Tibial nerve (tissue), 4 donors: Measurements from ENCODE around the gene ZCCHC14. TPM values are rescaled to one million over a fixed set of nuclear protein-coding genes. Genes with fewer than 3 reads are reported as not detected.

Experiments
- DNase-seq, 2 donors: peaks; one replicate each; pipeline ENCODE4 v3.0.0-alpha.2; 2019; ENCODE audit warnings: low spot score in 2 of 2
- H3K27ac ChIP-seq, 4 donors: fragments of 200-600 bp; sonication (generic) in 3 of 4; one replicate each; pipeline ENCODE4 v1.5.1; 2017 to 2019; ENCODE audit warnings: mild to moderate bottlenecking in 1 of 4
- H3K27me3 ChIP-seq, 2 donors: fragments of 200-600 bp; sonication (generic) in 1 of 2; one replicate each; pipeline versions ENCODE4 v1.5.1 to v1.6.0; 2017 to 2019
- H3K36me3 ChIP-seq, 3 donors: fragments of 200-600 bp; sonication (generic); one replicate each; pipeline ENCODE4 v1.5.1; 2018 to 2019
- H3K4me1 ChIP-seq, 4 donors: fragments of 200-600 bp; sonication (generic) in 3 of 4; one replicate each; pipeline ENCODE4 v1.5.1; 2017 to 2019
- H3K4me3 ChIP-seq, 4 donors: fragments of 200-600 bp; sonication (generic) in 3 of 4; one replicate each; pipeline ENCODE4 v1.5.1; 2017 to 2019; ENCODE audit warnings: mild to moderate bottlenecking in 1 of 4, moderate library complexity in 1 of 4
- H3K9me3 ChIP-seq, 4 donors: fragments of 200-600 bp; sonication (generic) in 3 of 4; one replicate each; pipeline ENCODE4 v1.5.1; 2017 to 2019
- EP300 ChIP-seq, 2 donors: sonication (generic); formaldehyde crosslinking; IDR thresholded peaks; one replicate each; pipeline ENCODE4 v1.6.1; 2017; ENCODE audit warnings: antibody characterized with exemption in 2 of 2, mild to moderate bottlenecking in 1 of 2
- POLR2A ChIP-seq, 2 donors: fragments of 450-650 bp; IDR thresholded peaks; one replicate each; pipeline ENCODE4 v1.6.1; 2017; ENCODE audit warnings: antibody characterized with exemption in 2 of 2, mild to moderate bottlenecking in 2 of 2, moderate library complexity in 2 of 2
- WGBS, 2 donors: methylation state at CpG; one replicate each; pipeline ENCODE4 v1.1.5; 2018; 5-methylcytosine and 5-hydroxymethylcytosine counted together
- total RNA-seq, 4 donors: library from RNA; depleted of rRNA; stranded (reverse); fragments of >200 nt; gene quantifications; one replicate each; pipeline ENCODE4 v1.1.0, GENCODE V29; 2016
- TF ChIP-seq, protein P1 (sequence below), 5 experiments: fragments of 200-600 bp in 3 of 5; fragments of 450-650 bp in 2 of 5; sonication (generic) in 3 of 5; IDR thresholded peaks; one replicate each; pipeline ENCODE4 v1.5.1; 2016 to 2019; ENCODE audit warnings: antibody characterized with exemption in 5 of 5, mild to moderate bottlenecking in 3 of 5, moderate library complexity in 2 of 5

The ZCCHC14 gene
- total RNA-seq, 4 donors from 2014 or later, result 15.3 to 45.8 (median 25.8) TPM

DNA sequence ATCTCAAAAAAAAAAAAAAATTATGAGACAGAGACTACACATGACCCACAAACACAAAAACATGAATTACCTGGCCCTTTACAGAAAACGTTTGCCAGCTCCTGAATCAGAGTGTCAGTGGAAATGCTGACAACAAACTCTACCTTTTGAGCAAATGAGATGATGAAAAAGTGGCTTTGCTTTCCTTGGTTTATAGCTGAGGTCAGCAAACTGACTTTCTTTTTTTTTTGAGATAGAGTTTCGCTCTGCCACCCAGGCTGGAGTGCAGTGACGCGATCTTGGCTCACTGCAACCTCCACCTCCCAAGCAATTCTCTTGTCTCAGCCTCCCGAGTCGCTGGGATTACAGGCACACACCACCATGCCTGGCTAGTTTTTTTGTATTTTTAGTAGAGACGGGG lies 46.3 kb downstream of the ZCCHC14 start:
- Histone ChIP-seq H3K4me1 (no peaks in the 10 kb centered on the region), H3K36me3 (peaks cover 0 to 62% (median 2%) of the 10 kb centered on the region in 3 donors), H3K4me3 (no peak overlapping the region), H3K27ac (no peak overlapping the region), H3K9me3 (peaks cover 0 to 6% (median 0%) of the 10 kb centered on the region in 4 donors), H3K27me3 (no peaks in the 10 kb centered on the region)
- no peak for DNase-seq
- TF ChIP-seq POLR2A (IDR thresholded peaks at IDR 0.05) (no peak), EP300 (IDR thresholded peaks at IDR 0.05) (no peak)
- TF ChIP-seq, protein P1, sequence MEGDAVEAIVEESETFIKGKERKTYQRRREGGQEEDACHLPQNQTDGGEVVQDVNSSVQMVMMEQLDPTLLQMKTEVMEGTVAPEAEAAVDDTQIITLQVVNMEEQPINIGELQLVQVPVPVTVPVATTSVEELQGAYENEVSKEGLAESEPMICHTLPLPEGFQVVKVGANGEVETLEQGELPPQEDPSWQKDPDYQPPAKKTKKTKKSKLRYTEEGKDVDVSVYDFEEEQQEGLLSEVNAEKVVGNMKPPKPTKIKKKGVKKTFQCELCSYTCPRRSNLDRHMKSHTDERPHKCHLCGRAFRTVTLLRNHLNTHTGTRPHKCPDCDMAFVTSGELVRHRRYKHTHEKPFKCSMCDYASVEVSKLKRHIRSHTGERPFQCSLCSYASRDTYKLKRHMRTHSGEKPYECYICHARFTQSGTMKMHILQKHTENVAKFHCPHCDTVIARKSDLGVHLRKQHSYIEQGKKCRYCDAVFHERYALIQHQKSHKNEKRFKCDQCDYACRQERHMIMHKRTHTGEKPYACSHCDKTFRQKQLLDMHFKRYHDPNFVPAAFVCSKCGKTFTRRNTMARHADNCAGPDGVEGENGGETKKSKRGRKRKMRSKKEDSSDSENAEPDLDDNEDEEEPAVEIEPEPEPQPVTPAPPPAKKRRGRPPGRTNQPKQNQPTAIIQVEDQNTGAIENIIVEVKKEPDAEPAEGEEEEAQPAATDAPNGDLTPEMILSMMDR (IDR thresholded peaks at IDR 0.05), result no peak
- 92 to 94% methylated on average over 7 of the region's 7 CpGs for WGBS, 2 donors

GRCh38 chr16:87445486-87445885 lies 47.3 kb downstream of the ZCCHC14 start:
- Histone ChIP-seq H3K27ac (no peak overlapping the region), H3K4me1 (no peaks in the 10 kb centered on the region), H3K9me3 (peaks cover 0 to 6% (median 0%) of the 10 kb centered on the region in 4 donors), H3K27me3 (no peaks in the 10 kb centered on the region), H3K4me3 (no peak overlapping the region), H3K36me3 (peaks cover 0 to 58% (median 2%) of the 10 kb centered on the region in 3 donors)
- TF ChIP-seq EP300 (IDR thresholded peaks at IDR 0.05) (no peak), POLR2A (IDR thresholded peaks at IDR 0.05) (no peak)
- TF ChIP-seq, protein P1 (IDR thresholded peaks at IDR 0.05), result no peak
- DNase-seq, result no peak
- 78 to 83% methylated on average over 7 of the region's 7 CpGs for WGBS, 2 donors

- Histone ChIP-seq H3K9me3 (peaks cover 0 to 6% (median 0%) of the 10 kb centered on the region in 4 donors), H3K27me3 (no peaks in the 10 kb centered on the region), H3K27ac (no peak overlapping the region), H3K4me3 (no peak overlapping the region), H3K4me1 (no peaks in the 10 kb centered on the region), H3K36me3 (peaks cover 0 to 55% (median 2%) of the 10 kb centered on the region in 3 donors)
- TF ChIP-seq, protein P1 (IDR thresholded peaks at IDR 0.05), result no peak
- TF ChIP-seq EP300 (IDR thresholded peaks at IDR 0.05), result no peak
- TF ChIP-seq POLR2A (IDR thresholded peaks at IDR 0.05), result no peak
- no peak for DNase-seq
- 98 to 99% methylated on average over 3 of the region's 3 CpGs for WGBS, 2 donors
These were observed 48.9 kb downstream of the ZCCHC14 start for GRCh38 chr16:87443964-87444363.

DNA sequence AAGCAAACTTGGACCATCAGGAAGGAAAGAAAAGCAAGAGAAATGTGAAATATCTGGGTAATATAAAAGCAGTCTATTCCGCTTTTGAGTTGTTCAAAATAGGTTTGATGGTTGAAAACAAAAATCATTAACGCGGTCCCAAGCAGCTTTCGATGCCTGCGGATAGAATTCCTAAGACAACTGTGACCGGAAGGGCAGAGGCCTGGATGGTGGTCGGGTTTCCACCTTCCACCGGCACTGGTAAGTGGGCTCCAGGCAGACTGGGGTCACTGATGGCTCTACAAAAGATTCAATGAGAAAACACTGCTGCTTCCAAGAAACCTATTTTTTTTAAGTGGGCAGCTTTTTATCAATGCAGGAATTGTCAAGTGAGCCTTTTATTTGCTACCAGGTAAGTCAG lies 49.8 kb downstream of the ZCCHC14 start:
- Histone ChIP-seq H3K4me1 (no peaks in the 10 kb centered on the region), H3K27ac (no peak overlapping the region), H3K4me3 (no peak overlapping the region), H3K27me3 (no peaks in the 10 kb centered on the region), H3K36me3 (peaks cover 0 to 45% (median 2%) of the 10 kb centered on the region in 3 donors), H3K9me3 (peaks cover 0 to 6% (median 0%) of the 10 kb centered on the region in 4 donors)
- DNase-seq, result no peak
- 92 to 96% methylated on average over 8 of the region's 8 CpGs for WGBS, 2 donors
- TF ChIP-seq EP300 (IDR thresholded peaks at IDR 0.05) (no peak), POLR2A (IDR thresholded peaks at IDR 0.05) (no peak)
- TF ChIP-seq, protein P1 (IDR thresholded peaks at IDR 0.05), result no peak

DNA sequence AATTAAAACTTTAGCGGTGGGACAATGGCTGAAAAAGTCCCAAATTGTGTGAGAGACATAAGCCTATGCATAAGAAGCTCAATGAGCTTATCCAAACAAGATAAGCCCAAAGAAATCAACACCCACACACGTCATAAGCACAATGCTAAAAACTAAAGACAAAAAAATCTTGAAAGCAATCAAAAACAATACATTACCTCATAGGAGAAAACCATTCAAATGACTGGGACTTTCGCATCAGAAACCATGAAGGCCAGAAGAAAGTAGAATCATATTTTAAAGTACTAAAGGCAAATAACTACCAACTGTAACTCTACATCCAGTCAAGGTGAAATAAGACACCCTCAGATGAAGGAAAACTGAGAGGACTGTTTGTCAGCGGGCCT lies 50.2 kb downstream of the ZCCHC14 start:
- Histone ChIP-seq H3K27ac (no peak overlapping the region), H3K27me3 (no peaks in the 10 kb centered on the region), H3K9me3 (peaks cover 0 to 6% (median 0%) of the 10 kb centered on the region in 4 donors), H3K4me3 (no peak overlapping the region), H3K4me1 (no peaks in the 10 kb centered on the region), H3K36me3 (peaks cover 0 to 41% (median 2%) of the 10 kb centered on the region in 3 donors)
- WGBS, 2 donors, result 87 to 89% methylated on average over 4 of the region's 4 CpGs
- TF ChIP-seq EP300 (IDR thresholded peaks at IDR 0.05) (no peak), POLR2A (IDR thresholded peaks at IDR 0.05) (no peak)
- TF ChIP-seq, protein P1 (IDR thresholded peaks at IDR 0.05), result no peak
- DNase-seq, result no peak
